Tibial artery (tissue), 4 donors: ENCODE data around the gene GORASP2.

Experiments used
- DNase-seq, 2 donors: peaks; one replicate each; pipeline ENCODE4 v3.0.0-alpha.2; 2019
- H3K27ac ChIP-seq, 2 donors: fragments of 200-600 bp; sonication (generic) in 1 of 2; 1 replicate in 1 of 2; 2 replicates in 1 of 2; pipeline ENCODE4 v1.5.1; 2018 to 2019; ENCODE audit warnings: mild to moderate bottlenecking in 1 of 2
- H3K27me3 ChIP-seq, 2 donors: fragments of 200-600 bp; sonication (generic) in 1 of 2; one replicate each; pipeline versions ENCODE4 v1.5.1 to v1.6.0; 2016 to 2019
- H3K36me3 ChIP-seq, 3 donors: fragments of 200-600 bp; sonication (generic) in 2 of 3; one replicate each; pipeline ENCODE4 v1.5.1; 2016 to 2019; ENCODE audit warnings: mild to moderate bottlenecking in 2 of 3
- H3K4me1 ChIP-seq, 4 donors: fragments of 200-600 bp; sonication (generic) in 2 of 4; 1 replicate in 3 of 4; 2 replicates in 1 of 4; pipeline ENCODE4 v1.5.1; 2016 to 2019
- H3K4me3 ChIP-seq, 2 donors: fragments of 200-600 bp; sonication (generic) in 1 of 2; 1 replicate in 1 of 2; 2 replicates in 1 of 2; pipeline ENCODE4 v1.5.1; 2018 to 2019; ENCODE audit warnings: mild to moderate bottlenecking in 2 of 2
- H3K9me3 ChIP-seq, 3 donors: fragments of 200-600 bp; sonication (generic) in 1 of 3; one replicate each; pipeline ENCODE4 v1.5.1; 2016 to 2019
- intact Hi-C: fragments of 100-400 bp; cut with DNase I; formaldehyde crosslinking; loops from one replicate; pipeline ENCODE4 v1.15.0; 2023; ENCODE audit warnings: low total_unique reads
- TF ChIP-seq, protein P1 (sequence below), 2 experiments: fragments of 200-600 bp in 1 of 2; fragments of 450-650 bp in 1 of 2; IDR thresholded peaks; one replicate each; pipeline ENCODE4 v1.5.1; 2017 to 2019; ENCODE audit warnings: antibody characterized with exemption in 2 of 2, mild to moderate bottlenecking in 1 of 2, moderate library complexity in 1 of 2

GORASP2 gene

DNA sequence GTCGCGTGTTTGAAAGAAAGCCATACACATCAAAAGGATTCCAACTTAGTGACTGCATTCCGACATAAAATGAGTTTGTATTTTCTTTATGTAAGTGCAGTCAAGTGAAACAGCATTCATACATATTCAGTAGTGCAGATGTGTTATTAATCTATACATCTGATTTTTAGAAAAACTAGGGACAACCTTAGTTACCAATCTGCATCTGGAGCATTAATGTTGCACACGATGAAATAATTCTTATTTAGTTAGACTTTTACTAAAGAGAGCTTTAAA lies 1.9 kb downstream of the GORASP2 start:
- TF ChIP-seq, protein P1, sequence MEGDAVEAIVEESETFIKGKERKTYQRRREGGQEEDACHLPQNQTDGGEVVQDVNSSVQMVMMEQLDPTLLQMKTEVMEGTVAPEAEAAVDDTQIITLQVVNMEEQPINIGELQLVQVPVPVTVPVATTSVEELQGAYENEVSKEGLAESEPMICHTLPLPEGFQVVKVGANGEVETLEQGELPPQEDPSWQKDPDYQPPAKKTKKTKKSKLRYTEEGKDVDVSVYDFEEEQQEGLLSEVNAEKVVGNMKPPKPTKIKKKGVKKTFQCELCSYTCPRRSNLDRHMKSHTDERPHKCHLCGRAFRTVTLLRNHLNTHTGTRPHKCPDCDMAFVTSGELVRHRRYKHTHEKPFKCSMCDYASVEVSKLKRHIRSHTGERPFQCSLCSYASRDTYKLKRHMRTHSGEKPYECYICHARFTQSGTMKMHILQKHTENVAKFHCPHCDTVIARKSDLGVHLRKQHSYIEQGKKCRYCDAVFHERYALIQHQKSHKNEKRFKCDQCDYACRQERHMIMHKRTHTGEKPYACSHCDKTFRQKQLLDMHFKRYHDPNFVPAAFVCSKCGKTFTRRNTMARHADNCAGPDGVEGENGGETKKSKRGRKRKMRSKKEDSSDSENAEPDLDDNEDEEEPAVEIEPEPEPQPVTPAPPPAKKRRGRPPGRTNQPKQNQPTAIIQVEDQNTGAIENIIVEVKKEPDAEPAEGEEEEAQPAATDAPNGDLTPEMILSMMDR (IDR thresholded peaks at IDR 0.05), result no peak
- Histone ChIP-seq H3K36me3 (no peaks in the 10 kb centered on the region), H3K4me1 (peaks cover 0 to 45% (median 21%) of the 10 kb centered on the region in 4 donors), H3K27ac (no peak overlapping the region), H3K4me3 (no peak overlapping the region), H3K9me3 (no peaks in the 10 kb centered on the region), H3K27me3 (no peaks in the 10 kb centered on the region)
- intact Hi-C loops, result loop anchor here (5.0 to 10.0 kb wide), 2 partner anchors 41 to 886 kb away; no protein-coding TSS in a partner anchor
- no peak for DNase-seq

DNA sequence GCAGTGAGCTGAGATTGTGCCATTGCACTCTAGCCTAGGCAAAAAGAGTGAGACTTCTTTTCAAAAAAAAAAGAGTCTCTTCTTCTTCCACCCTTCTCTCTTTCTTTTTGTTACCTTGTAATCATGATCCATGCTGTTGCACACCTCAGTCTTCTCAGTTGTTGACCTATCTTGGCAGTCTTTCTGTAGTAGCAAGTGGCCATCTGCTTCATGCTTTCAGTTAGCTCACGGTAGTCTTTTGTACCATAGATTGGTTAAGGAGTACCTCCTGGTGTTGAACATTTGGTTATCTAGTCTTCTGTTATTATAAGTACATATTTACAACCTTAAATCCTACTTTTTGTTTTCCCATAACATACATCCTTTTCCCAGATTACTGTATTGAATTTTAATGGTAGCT lies 3.1 kb downstream of the GORASP2 start:
- no peaks in the 10 kb centered on the region for H3K27me3 ChIP-seq
- no peak overlapping the region for H3K4me3 ChIP-seq
- TF ChIP-seq, protein P1 (IDR thresholded peaks at IDR 0.05), result no peak
- intact Hi-C loops, result loop anchor here (5.0 to 10.0 kb wide), 2 partner anchors 40 to 887 kb away; no protein-coding TSS in a partner anchor
- H3K36me3 ChIP-seq, result peaks cover 0 to 5% (median 3%) of the 10 kb centered on the region in 3 donors
- no peaks in the 10 kb centered on the region for H3K9me3 ChIP-seq
- H3K27ac ChIP-seq, result no peak overlapping the region
- H3K4me1 ChIP-seq, result peaks cover 0 to 45% (median 21%) of the 10 kb centered on the region in 4 donors
- no peak for DNase-seq

DNA sequence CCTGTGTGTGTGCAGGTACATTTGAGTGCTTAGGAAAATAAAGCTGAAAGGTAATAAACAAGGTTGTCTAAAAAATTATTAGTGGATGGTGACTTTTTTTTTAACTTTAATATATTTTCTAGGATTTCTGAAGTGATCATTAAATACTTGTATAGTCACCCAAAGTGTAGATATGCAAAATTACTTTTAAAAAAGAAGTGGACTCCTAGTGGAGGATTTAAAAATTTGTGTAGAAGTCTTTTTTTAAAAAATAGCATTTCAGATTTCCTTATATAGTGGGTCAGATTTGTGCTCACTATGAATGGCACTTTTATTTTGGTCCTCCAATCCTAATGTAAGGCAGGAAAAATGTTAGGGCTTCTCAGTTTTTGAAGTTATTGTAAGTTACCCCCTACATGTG lies 3.9 kb downstream of the GORASP2 start:
- Histone ChIP-seq H3K36me3 (peaks cover 0 to 8% (median 6%) of the 10 kb centered on the region in 3 donors), H3K4me3 (no peak overlapping the region), H3K9me3 (no peaks in the 10 kb centered on the region), H3K27ac (no peak overlapping the region), H3K27me3 (no peaks in the 10 kb centered on the region), H3K4me1 (peaks cover 0 to 51% (median 24%) of the 10 kb centered on the region in 4 donors)
- TF ChIP-seq, protein P1 (IDR thresholded peaks at IDR 0.05), result no peak
- intact Hi-C loops, result loop anchor here (5.0 to 10.0 kb wide), 2 partner anchors 39 to 888 kb away; no protein-coding TSS in a partner anchor
- DNase-seq, result no peak

DNA sequence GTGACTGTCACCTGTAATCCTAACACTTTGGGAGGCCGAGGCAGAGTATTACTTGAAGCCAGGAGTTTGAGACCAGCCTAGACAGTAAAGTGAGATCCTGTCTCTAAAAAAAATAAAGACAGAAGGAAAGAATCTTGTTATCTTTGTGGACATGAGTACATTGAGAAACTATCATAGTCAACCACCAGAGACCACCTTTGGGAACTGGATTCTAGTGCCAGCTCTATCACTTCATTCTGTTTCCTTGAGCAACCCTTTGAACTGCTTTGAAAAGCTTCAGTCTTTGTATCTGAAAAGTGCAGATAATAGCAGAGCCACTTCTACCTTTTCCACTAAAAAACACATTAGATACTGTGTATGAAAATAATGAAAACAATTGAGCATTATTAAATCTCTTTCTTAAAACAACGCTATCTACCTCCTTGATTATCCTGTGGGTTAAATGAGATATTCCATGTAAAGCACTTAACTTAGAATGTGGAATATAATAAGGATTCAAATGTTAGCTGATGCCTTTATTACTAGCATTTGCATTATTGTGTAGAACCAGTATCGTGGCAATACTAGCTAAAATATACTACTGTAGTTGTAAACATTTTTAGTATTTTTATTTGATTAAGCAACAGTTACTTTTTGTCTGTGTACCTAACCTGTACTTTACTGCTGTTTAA lies 8.8 kb downstream of the GORASP2 start:
- H3K4me1 ChIP-seq, result peaks cover 0 to 50% (median 6%) of the 10 kb centered on the region in 4 donors
- peaks cover 0 to 8% (median 6%) of the 10 kb centered on the region in 3 donors for H3K36me3 ChIP-seq
- no peak overlapping the region for H3K4me3 ChIP-seq
- DNase-seq, result no peak
- no peaks in the 10 kb centered on the region for H3K27me3 ChIP-seq
- H3K9me3 ChIP-seq, result no peaks in the 10 kb centered on the region
- H3K27ac ChIP-seq, result no peak overlapping the region
- TF ChIP-seq, protein P1 (IDR thresholded peaks at IDR 0.05), result no peak
- intact Hi-C loops, result loop anchor here (10.0 kb wide), 1 partner anchor 893 kb away; no protein-coding TSS in a partner anchor

DNA sequence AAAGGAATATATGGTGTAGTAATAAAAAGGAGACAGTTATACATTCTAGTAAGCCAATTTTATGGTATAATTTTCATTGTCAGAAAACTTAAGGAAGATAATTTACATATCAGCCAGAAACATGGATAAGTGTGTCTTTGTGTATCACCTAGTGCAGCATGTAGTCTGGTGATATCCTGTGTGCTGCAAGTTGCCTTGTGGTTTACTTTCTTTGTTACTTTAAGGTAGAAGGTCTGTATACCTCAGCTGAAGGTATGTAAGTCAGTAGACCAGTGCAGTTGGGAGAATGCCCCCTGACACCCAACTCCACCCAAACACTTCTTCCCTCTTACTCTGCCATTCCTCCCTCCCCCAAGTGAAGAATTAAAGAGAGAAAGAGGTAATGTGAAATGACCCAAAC lies 11.0 kb downstream of the GORASP2 start:
- peaks cover 0 to 45% (median 6%) of the 10 kb centered on the region in 4 donors for H3K4me1 ChIP-seq
- peaks cover 0 to 8% (median 6%) of the 10 kb centered on the region in 3 donors for H3K36me3 ChIP-seq
- intact Hi-C loops, result no loop called here
- TF ChIP-seq, protein P1 (IDR thresholded peaks at IDR 0.05), result no peak
- H3K27me3 ChIP-seq, result no peaks in the 10 kb centered on the region
- no peaks in the 10 kb centered on the region for H3K9me3 ChIP-seq
- DNase-seq, result no peak
- H3K4me3 ChIP-seq, result no peak overlapping the region
- no peak overlapping the region for H3K27ac ChIP-seq
